HEK293T (cell line): ENCODE measurements around the gene ZNF552.
A peak's percentile ranks its signal among the peaks of the same experiment; 100 is the strongest.
"Not testable (repeated sequence)": the region's sequence is repeated elsewhere in the genome, so short reads cannot be mapped to it uniquely, and the experiment has no call there.

Experiments used
- CTCF ChIA-PET: fragments of 350-600 bp; formaldehyde crosslinking; extraction: SDS; loops from one replicate; lab custom pipeline; 2021; ENCODE audit warnings: antibody characterized with exemption, inconsistent platforms; lab: Yijun Ruan, JAX
- POLR2A ChIA-PET: fragments of 350-600 bp; formaldehyde crosslinking; extraction: SDS; loops from one replicate; lab custom pipeline; 2020; ENCODE audit warnings: antibody characterized with exemption, inconsistent platforms; lab: Yijun Ruan, JAX
- DNase-seq: peaks from one replicate; pipeline ENCODE4 v3.0.0; 2012; ENCODE audit warnings: mixed read lengths; ENCODE audit errors: extremely low spot score
- ARNT ChIP-seq: fragments of 450-650 bp; IDR thresholded peaks from 2 replicates; pipeline ENCODE4 v1.6.1; 2017; ENCODE audit warnings: mild to moderate bottlenecking
- BHLHE40 ChIP-seq: fragments of 450-650 bp; IDR thresholded peaks from 2 replicates; pipeline ENCODE4 v1.6.1; 2016; ENCODE audit warnings: mild to moderate bottlenecking, moderate library complexity, borderline replicate concordance
- CTBP1 ChIP-seq: fragments of 450-650 bp; IDR thresholded peaks from 2 replicates; pipeline ENCODE4 v1.6.1; 2016; ENCODE audit warnings: borderline replicate concordance
- ELF4 ChIP-seq: fragments of 450-650 bp; IDR thresholded peaks from 2 replicates; pipeline ENCODE4 v1.6.1; 2017; ENCODE audit warnings: antibody characterized with exemption
- FOXA1 ChIP-seq: fragments of 450-650 bp; IDR thresholded peaks from 2 replicates; pipeline ENCODE4 v1.6.1; 2016; ENCODE audit warnings: mild to moderate bottlenecking
- FOXK2 ChIP-seq: fragments of 450-650 bp; IDR thresholded peaks from 2 replicates; pipeline ENCODE4 v1.6.1; 2016; ENCODE audit warnings: mild to moderate bottlenecking
- FOXM1 ChIP-seq: fragments of 450-650 bp; IDR thresholded peaks from 2 replicates; pipeline ENCODE4 v1.6.1; 2017; ENCODE audit warnings: mild to moderate bottlenecking, borderline replicate concordance
- HDGF ChIP-seq: fragments of 450-650 bp; IDR thresholded peaks from 2 replicates; pipeline ENCODE4 v1.6.1; 2017; ENCODE audit warnings: antibody characterized with exemption, borderline replicate concordance
- L3MBTL2 ChIP-seq: fragments of 450-650 bp; conservative IDR thresholded peaks from 2 replicates; pipeline ENCODE4 v1.6.1; 2016; ENCODE audit warnings: mild to moderate bottlenecking
- LEF1 ChIP-seq: fragments of 450-650 bp; IDR thresholded peaks from 2 replicates; pipeline ENCODE4 v1.6.1; 2017; ENCODE audit warnings: mild to moderate bottlenecking, borderline replicate concordance
- NFRKB ChIP-seq: fragments of 450-650 bp; IDR thresholded peaks from 2 replicates; pipeline ENCODE4 v1.6.1; 2016; ENCODE audit warnings: mild to moderate bottlenecking, moderate library complexity
- SP1 ChIP-seq: fragments of 450-650 bp; IDR thresholded peaks from 2 replicates; pipeline ENCODE4 v1.6.1; 2017
- SUZ12 ChIP-seq: fragments of 450-650 bp; IDR thresholded peaks from 2 replicates; pipeline ENCODE4 v1.6.1; 2016; ENCODE audit warnings: mild to moderate bottlenecking
- TARDBP ChIP-seq: fragments of 450-650 bp; IDR thresholded peaks from 2 replicates; pipeline ENCODE4 v1.6.1; 2016
- ZNF384 ChIP-seq: fragments of 450-650 bp; IDR thresholded peaks from 2 replicates; pipeline ENCODE4 v1.6.1; 2016
- TF ChIP-seq, protein P1 (sequence below): fragments of 450-650 bp; IDR thresholded peaks from 2 replicates; pipeline ENCODE4 v1.6.1; 2016

The ZNF552 gene

DNA sequence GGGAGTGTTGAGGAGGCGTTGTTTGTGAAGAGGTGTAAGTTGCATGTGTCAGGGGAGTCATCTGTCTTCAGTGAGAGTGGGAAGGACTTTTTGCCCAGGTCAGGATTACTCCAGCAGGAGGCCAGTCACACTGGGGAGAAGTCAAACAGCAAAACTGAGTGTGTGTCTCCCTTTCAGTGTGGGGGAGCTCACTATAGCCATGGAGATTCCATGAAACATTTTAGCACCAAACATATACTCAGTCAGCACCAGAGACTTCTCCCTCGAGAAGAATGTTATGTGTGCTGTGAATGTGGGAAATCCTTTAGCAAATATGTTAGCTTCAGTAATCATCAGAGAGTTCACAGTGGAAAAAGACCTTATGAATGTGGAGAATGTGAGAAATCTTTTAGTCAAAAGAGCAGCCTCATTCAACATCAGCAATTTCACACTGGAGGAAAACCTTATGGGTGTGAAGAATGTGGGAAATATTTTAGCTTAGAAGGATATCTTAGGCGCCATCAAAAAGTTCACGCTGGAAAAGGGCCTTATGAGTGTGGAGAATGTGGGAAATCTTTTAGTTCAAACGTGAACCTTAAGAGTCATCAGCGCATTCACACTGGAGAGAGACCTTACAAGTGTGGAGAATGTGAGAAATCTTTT lies 26.5 kb upstream of the ZNF552 start:
- no peak for TF ChIP-seq FOXA1
- no peak for TF ChIP-seq NFRKB
- TF ChIP-seq ZNF384: no peak
- TF ChIP-seq BHLHE40: no peak
- TF ChIP-seq, protein P1, sequence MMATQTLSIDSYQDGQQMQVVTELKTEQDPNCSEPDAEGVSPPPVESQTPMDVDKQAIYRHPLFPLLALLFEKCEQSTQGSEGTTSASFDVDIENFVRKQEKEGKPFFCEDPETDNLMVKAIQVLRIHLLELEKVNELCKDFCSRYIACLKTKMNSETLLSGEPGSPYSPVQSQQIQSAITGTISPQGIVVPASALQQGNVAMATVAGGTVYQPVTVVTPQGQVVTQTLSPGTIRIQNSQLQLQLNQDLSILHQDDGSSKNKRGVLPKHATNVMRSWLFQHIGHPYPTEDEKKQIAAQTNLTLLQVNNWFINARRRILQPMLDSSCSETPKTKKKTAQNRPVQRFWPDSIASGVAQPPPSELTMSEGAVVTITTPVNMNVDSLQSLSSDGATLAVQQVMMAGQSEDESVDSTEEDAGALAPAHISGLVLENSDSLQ: no peak
- TF ChIP-seq L3MBTL2: no peak
- POLR2A ChIA-PET: no interaction called here
- CTCF ChIA-PET: no interaction called here
- no peak for DNase-seq

DNA sequence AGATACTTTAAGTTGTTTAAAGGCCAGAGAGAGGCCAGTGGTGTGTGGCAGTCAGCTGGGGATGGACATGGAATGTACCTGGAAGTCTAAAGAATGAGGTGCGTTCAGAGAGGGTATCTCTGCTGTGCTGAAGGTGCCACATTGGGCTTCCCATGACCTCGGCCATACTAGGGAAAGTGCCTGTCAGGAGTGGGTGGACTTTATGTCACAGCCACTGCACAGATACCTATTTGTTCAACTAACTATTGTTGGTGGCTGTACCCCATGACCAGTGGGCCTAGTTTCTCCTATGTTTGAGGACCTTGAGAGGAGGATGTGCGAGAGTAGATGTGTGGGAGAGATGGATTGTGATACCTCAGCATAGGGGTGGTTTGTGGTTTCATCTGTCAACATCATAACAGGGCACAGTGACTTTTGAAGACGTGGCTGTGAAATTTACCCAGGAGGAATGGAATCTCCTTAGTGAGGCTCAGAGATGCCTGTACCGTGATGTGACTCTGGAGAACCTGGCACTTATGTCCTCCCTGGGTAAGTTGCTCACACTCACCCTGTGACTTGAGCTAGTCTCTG lies 24.0 kb upstream of the ZNF552 start:
- POLR2A ChIA-PET, CTCF ChIA-PET, DNase-seq: not testable (repeated sequence)

DNA sequence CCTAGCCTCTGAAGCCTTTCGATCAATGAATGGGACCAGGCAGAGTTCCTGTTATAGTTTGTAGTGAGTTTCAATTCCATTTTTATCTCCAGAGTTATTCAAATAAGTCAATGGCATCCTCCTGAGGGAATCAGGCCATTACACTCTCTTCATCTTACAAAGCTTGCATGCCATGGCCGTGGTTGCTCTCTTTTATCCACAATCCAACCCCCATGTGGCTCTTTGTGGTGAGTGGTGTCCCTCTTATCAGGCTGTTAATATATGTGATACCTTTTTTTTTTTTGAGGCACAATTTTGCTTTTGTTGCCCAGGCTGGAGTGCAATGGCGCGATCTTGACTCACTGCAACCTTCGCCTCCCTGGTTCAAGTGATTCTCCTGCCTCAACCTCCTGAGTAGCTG lies 22.3 kb upstream of the ZNF552 start:
- CTCF ChIA-PET, DNase-seq: not testable (repeated sequence)
- POLR2A ChIA-PET: interaction anchor here (1.2 kb wide), 1 partner anchor 18 kb away, joined by 3 read pairs; no protein-coding TSS in a partner anchor

GRCh38 chr19:57830071-57830602 lies 15.4 kb upstream of the ZNF552 start, which contains the start of gene ZNF587B:
Gene ZNF587B (plus strand): TSS chr19:57830299. CDS start chr19:57830529, 230 bp downstream.
- POLR2A ChIA-PET: no interaction called here
- TF ChIP-seq LEF1 (no peak), TARDBP (no peak), CTBP1 (no peak), ARNT (no peak), FOXA1 (no peak)
- DNase-seq: peak; percentile 13
- CTCF ChIA-PET: no interaction called here

DNA sequence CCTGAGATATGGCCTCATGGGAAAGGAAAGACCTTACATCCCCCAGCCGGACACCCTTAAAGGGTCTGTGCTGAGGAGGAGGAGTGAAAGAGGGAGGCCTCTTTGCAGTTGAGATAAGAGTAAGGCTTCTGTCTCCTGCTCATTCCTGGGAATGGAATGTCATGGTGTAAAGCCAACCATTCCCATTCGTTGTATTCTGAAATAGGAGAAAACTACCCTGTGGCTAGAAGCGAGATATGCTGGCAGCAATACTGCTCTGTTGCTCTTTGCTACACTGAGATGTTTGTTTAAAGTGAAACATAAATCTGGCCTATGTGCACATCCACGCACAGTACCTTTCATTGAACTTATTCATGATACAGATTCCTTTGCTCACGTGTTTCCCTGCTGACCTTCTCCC lies 14.6 kb upstream of the ZNF552 start:
- ChIA-PET POLR2A (no interaction called here), CTCF (no interaction called here)
- no peak for DNase-seq
- no peak for TF ChIP-seq LEF1
- TF ChIP-seq FOXK2: no peak
- TF ChIP-seq SUZ12: no peak
- TF ChIP-seq ZNF384: no peak
- TF ChIP-seq CTBP1: no peak
- TF ChIP-seq HDGF: no peak
- TF ChIP-seq TARDBP: no peak
- TF ChIP-seq ARNT: no peak
- no peak for TF ChIP-seq NFRKB
- TF ChIP-seq FOXA1: no peak
- no peak for TF ChIP-seq BHLHE40
- TF ChIP-seq L3MBTL2: no peak
- TF ChIP-seq, protein P1: no peak
- no peak for TF ChIP-seq SP1

- POLR2A ChIA-PET: no interaction called here
Observed at GRCh38 chr19:57825511-57825910, 10.8 kb upstream of the ZNF552 start.

GRCh38 chr19:57823608-57824007 lies 8.9 kb upstream of the ZNF552 start:
- DNase-seq, CTCF ChIA-PET, POLR2A ChIA-PET: not testable (repeated sequence)

More at GRCh38 chr19:57825511-57825910, 10.8 kb upstream of the ZNF552 start:
- CTCF ChIA-PET: no interaction called here
- TF ChIP-seq SUZ12: no peak
- TF ChIP-seq NFRKB: no peak
- no peak for TF ChIP-seq TARDBP
- TF ChIP-seq ELF4: no peak
- no peak for TF ChIP-seq HDGF
- TF ChIP-seq FOXM1: no peak
- TF ChIP-seq CTBP1: no peak
- TF ChIP-seq LEF1: no peak
- no peak for TF ChIP-seq FOXA1
- TF ChIP-seq FOXK2: no peak
- TF ChIP-seq, protein P1: no peak
- no peak for TF ChIP-seq BHLHE40
- TF ChIP-seq ARNT: no peak
- TF ChIP-seq ZNF384: no peak
- no peak for DNase-seq

DNA sequence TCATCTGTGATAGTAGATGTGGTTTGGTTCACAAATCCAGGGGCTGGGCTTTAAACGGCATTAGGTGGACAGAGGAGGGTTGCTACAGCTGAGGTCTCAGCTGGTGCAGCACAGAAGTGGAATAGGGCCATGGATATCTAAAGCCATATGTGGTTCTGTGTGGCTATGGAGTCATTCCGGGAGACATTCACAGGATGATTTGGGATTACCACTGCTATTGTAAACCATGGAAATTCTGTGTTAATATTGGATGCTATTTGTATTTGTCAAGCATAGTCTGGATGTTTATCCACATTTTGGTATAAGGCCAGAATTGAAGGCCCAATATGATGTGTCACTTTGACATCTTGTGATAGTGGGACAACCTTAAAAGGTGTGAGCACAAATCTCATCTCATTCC lies 8.4 kb upstream of the ZNF552 start:
- DNase-seq, CTCF ChIA-PET, POLR2A ChIA-PET: not testable (repeated sequence)

GRCh38 chr19:57821501-57821900 lies 6.8 kb upstream of the ZNF552 start:
- CTCF ChIA-PET, POLR2A ChIA-PET, DNase-seq: not testable (repeated sequence)

GRCh38 chr19:57821095-57821494 lies 6.4 kb upstream of the ZNF552 start:
- DNase-seq, POLR2A ChIA-PET, CTCF ChIA-PET: not testable (repeated sequence)
